Astrocyte of the cerebellum (primary cell): ENCODE results near the gene CCT8.
A peak's percentile ranks its signal among the peaks of the same experiment; 100 is the strongest.

Experiments
- DNase-seq: peaks from one replicate; pipeline ENCODE4 v3.0.0-alpha.2; 2011; ENCODE audit warnings: low read depth
- H3K4me3 ChIP-seq: 2 replicates; pipeline ENCODE4 v1.5.1; 2011; ENCODE audit warnings: mild to moderate bottlenecking, low read depth, low read length, moderate library complexity
- CTCF ChIP-seq: IDR thresholded peaks from 2 replicates; pipeline ENCODE4 v1.5.1; 2012; ENCODE audit warnings: low read length, low read depth, moderate library complexity, mild to moderate bottlenecking; ENCODE audit errors: missing control alignments
- in situ Hi-C: cut with HindIII; loops from 2 replicates; pipeline ENCODE4 v1.10.0; 2017; ENCODE audit warnings: low sequenced_read_pairs

CCT8 gene

GRCh38 chr21:29073222-29074006, at the start of gene CCT8:
Gene CCT8 (minus strand): TSS chr21:29073648. CDS start chr21:29073590, 58 bp downstream.
- DNase-seq, result peak; percentile 99
- peak within 1 kb of the TSS; percentile 97 for H3K4me3 ChIP-seq
- in situ Hi-C loops, result no loop called here
- no peak for TF ChIP-seq CTCF

- no peak overlapping the region for H3K4me3 ChIP-seq
Observed at GRCh38 chr21:29121759-29122158, 48.3 kb upstream of the CCT8 start.

GRCh38 chr21:29117372-29117955, 44.0 kb upstream of the CCT8 start:
- TF ChIP-seq CTCF, result no peak
- H3K4me3 ChIP-seq, result no peak overlapping the region
- in situ Hi-C loops, result no loop called here
- no peak for DNase-seq

More at GRCh38 chr21:29121759-29122158, 48.3 kb upstream of the CCT8 start:
- no peak for TF ChIP-seq CTCF
- in situ Hi-C loops, result loop anchor here (5.0 kb wide), 1 partner anchor 71 kb away; no protein-coding TSS in a partner anchor
- no peak for DNase-seq

- H3K4me3 ChIP-seq, result no peak overlapping the region
- TF ChIP-seq CTCF, result no peak
- no peak for DNase-seq
- in situ Hi-C loops, result no loop called here
Observed at GRCh38 chr21:29115899-29116298, 42.5 kb upstream of the CCT8 start.

- peak; percentile 86 for DNase-seq
- H3K4me3 ChIP-seq, result no peak overlapping the region
- in situ Hi-C loops, result no loop called here
- no peak for TF ChIP-seq CTCF
Observed at GRCh38 chr21:29114765-29115500, 41.5 kb upstream of the CCT8 start.

GRCh38 chr21:29105218-29105617, 31.8 kb upstream of the CCT8 start:
- TF ChIP-seq CTCF, result no peak
- DNase-seq, result no peak
- in situ Hi-C loops, result no loop called here
- H3K4me3 ChIP-seq, result no peak overlapping the region
